ENCODE results near the gene ZBTB20.
A peak's percentile ranks its signal among the peaks of the same experiment; 100 is the strongest.

Gene ZBTB20

DNA sequence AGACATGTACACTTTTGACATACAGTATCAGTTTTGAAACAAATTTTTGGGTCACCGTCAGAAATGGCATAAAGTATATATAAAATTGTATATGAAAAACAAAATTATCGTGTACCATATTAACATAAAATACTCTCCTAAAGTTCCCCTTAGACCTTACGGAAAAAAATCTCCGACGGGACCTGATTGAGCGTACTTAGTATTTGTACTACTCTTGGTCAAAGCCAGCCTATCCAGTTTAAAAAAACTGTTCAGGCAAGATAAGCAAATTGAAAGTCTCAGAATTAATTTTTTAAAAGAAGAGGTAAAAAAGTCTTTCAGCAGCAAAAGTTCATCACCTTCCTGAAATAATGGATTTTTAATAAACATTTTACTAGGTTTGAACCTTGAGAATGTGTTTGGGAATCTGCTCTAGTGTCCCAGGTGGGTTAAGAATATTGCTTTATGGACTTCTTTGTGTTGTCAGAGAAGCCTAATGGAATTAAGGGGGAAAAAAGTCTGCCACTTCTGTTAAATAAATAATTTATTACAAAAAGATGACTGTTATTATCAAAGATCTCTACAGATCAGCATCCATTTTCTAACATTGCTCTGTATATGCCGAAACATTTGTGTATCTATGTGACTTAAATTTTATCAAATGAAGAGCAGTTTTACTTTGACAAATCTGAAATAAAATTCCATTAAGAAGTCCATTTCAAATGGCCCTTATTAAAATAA is 48.6 kb downstream of the ZBTB20 start:
- in situ Hi-C loops (cut with HindIII; ENCODE audit: low pct_ligation_motif_present, low pct_unique_long_range_greater_than_20kb, low sequenced_read_pairs), result no loop called here

DNA sequence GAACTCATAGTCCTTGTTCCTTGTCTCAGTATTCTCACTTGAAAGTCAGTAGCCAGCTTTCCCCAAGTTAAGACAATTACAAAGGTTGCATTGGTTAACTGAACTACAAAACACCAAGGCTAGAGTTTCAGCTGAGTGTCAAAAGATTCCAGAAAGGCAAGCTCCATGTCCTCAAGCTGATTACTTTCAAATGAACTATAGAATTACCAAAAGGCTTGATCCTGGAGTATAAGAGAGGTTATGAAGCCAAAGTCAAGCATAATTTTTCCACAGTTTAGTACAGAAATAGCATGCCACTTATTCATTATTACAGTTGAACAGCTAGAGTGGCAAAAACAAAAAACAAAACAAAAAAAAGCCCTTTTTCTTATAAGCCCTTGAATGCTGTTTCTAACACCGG is 51.9 kb downstream of the ZBTB20 start:
- in situ Hi-C loops (cut with HindIII; ENCODE audit: low pct_ligation_motif_present, low pct_unique_long_range_greater_than_20kb, low sequenced_read_pairs), result no loop called here
- no peak for DNase-seq

More for the DNA sequence above, 48.6 kb downstream of the ZBTB20 start:
- no peak for DNase-seq

DNA sequence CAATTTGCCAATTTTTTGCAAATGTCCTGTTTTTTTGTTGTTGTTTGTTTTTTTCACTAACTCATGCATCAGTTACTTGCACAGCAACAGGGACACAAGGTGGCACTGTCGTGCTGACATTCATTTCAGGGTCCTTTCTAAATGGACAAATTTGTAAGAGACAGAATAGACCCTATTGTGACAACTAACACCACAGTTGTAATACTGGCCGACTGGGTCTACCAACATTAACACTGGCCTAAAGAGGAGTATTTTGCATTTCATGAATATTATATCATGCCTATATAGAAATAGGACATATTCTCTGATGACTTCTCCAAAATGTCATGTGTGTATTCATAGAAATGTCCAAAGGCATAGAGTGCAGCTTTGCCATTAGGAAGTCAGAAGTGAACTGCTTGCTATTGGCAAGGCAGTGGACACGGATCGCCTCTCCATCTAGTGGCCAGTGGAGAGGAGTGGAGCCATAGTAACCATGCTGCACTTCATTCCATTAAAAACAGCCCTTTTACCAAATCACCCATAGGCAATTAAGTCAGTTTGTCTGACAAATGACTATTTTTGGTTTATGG is 54.8 kb downstream of the ZBTB20 start:
- in situ Hi-C loops (cut with HindIII; ENCODE audit: low pct_ligation_motif_present, low pct_unique_long_range_greater_than_20kb, low sequenced_read_pairs), result no loop called here
- peak; percentile 62 for DNase-seq

DNA sequence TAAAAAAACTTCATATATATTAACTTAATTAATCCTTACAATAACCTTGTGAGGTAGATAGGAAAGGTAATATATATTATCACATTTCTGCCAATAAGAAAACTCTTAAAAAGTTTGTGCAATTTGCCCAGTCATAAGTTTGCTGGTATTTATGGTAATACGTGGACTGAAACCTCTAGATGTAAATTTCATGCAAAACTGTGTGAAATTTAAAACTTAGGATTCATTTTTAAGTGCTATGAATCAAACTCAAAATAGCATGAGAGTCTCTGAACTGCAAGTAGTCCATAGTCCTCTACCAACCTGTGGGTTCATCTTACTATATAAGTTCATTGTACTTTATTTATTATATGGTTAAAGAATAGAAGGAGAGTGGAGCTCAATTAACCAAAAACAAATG is 56.4 kb downstream of the ZBTB20 start:
- in situ Hi-C loops (cut with HindIII; ENCODE audit: low pct_ligation_motif_present, low pct_unique_long_range_greater_than_20kb, low sequenced_read_pairs), result no loop called here
- no peak for DNase-seq

DNA sequence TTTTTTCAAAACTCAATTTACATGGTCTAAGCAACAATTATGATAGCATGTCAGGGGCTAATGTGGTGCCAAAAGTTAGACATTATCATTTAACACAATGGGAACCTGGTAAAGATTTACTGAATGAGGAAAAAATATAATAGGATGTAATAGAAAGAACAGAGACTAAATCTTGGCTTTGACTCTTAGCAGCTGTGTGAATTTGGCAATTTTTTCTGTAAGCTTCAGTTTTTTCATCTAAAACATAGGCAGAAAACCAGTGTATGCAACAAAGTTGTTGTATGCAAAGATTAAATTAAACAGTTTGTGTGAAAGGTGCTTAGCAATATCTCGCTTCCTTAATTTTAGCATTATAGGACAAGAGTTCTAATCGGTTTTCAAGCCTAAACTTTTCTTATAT is 57.6 kb downstream of the ZBTB20 start:
- in situ Hi-C loops (cut with HindIII; ENCODE audit: low pct_ligation_motif_present, low pct_unique_long_range_greater_than_20kb, low sequenced_read_pairs), result no loop called here
- DNase-seq, result no peak

DNA sequence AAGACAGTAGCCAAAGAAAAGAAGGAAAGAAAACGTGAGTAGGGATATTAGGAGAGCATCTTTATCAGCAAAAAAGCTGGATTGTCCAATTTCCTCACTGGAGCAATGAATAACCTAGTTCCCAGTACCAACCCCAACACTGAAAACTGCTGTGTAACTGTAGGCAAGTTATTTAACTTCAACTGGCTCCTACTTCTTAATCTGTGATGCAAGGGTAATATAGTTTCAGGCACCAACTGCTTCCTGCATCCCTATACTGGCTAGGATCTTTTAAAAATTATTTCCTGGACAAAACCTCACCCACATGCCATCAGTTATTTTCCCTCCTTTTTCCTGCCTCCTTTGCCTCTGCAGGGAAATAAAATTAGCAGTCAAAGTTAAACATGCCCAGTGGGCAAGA is 59.6 kb downstream of the ZBTB20 start:
- in situ Hi-C loops (cut with HindIII; ENCODE audit: low pct_ligation_motif_present, low pct_unique_long_range_greater_than_20kb, low sequenced_read_pairs), result no loop called here
- DNase-seq, result no peak

DNA sequence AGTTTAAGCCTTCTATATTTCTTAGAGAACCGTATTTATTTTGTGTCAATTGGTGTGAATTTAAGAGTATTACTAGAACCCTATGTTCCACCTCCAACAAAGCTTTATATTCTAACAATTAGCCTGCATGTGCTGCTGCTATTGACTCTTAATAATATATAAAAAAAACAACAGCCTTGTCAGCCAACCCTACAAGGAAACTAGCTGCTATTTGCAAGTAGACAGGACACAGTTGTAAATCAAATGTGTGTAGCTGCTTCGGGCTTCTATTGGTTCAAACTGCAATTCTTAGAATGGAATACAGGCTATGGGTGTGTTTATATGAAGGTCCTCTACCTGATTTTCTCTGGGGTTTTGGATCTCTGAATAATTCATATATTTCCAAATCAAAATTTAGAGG is 60.7 kb downstream of the ZBTB20 start:
- no peak for DNase-seq
- in situ Hi-C loops (cut with HindIII; ENCODE audit: low pct_ligation_motif_present, low pct_unique_long_range_greater_than_20kb, low sequenced_read_pairs), result no loop called here

DNA sequence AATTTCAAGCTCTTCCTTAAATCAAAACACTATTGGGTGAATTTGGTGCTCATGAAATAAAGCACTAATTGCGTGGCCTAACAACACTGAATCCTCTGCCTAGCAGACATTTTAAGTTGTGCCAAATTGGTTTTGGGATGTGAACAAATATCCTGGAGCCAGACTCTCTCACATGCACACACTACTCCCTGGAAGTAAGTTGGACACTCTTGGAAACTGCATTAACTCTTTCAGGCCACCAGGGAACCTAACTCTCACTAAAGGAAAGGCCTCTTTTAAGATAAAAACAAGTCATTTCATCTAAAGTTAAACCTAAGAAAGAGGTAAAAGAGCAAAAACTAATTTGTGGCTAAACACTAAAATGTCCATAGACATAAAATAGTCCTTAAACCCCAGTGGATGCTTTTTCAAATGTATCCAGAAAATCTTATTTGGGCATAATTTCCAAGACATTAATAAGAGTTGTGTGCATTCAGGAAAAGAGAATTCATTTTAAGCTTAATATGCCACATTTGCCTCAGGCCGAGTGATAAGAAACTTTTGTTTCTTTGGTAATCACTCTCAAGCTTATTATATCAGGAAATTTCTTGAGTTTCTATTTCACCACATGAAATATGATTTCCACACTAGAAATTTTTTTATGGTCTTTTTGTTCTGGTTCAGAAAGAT is 61.8 kb downstream of the ZBTB20 start:
- in situ Hi-C loops (cut with HindIII; ENCODE audit: low pct_ligation_motif_present, low pct_unique_long_range_greater_than_20kb, low sequenced_read_pairs), result no loop called here
- DNase-seq, result peak; percentile 8

DNA sequence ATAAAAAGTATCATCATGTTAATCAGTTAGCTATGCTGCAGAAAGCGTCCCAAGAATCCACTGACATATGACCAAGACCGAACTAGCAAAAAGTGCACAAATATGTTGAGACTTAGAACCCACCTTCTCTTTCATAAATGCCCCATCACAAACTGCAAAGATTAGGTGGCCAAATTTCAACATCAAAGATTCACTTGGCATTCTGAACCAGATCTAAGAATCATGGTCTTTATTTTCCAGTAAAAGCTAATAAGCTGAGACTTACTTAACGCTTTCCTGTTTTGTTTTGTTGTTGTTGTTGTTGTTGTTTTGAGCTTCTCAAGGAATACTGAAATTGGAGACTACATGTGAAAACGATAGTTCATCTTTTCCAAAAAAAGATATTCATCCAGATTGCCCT is 62.4 kb downstream of the ZBTB20 start:
- DNase-seq, result no peak
- in situ Hi-C loops (cut with HindIII; ENCODE audit: low pct_ligation_motif_present, low pct_unique_long_range_greater_than_20kb, low sequenced_read_pairs), result no loop called here

DNA sequence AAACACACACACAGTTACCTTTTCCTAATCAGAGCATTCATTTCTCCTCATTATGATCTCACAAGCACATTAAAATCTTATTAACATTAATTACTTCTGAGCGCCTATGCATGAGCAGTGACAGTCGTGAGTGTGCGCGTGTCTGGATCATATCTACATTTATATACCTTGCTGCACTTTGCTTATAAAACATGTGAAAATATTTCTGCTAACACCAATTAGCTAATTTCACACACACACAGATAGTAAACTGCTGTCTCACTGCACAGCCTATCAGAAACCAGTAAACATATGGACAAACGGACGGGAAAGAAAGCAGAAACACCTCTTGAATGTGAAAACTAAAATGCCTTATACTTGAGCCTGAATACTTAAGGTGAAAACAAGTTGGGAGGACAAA is 64.8 kb downstream of the ZBTB20 start:
- in situ Hi-C loops (cut with HindIII; ENCODE audit: low pct_ligation_motif_present, low pct_unique_long_range_greater_than_20kb, low sequenced_read_pairs), result no loop called here
- DNase-seq, result no peak

DNA sequence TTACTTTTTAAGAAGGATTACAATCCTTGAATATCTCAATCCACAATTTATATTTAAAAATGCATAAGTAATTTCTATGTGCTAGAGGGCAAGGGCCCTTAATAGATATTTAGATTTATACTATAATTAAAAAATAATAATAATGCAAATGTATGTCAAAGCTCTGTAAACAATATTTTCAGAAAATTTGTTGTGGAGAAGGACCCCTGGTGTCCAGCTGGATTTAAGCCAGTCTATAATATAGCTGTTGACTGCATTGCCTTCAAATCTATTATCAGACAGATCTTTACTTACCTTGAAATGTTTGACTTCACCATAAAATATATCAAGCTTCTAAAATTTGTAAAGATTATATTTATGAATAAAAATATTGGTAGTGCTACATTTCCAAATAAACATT is 65.6 kb downstream of the ZBTB20 start:
- in situ Hi-C loops (cut with HindIII; ENCODE audit: low pct_ligation_motif_present, low pct_unique_long_range_greater_than_20kb, low sequenced_read_pairs), result no loop called here
- DNase-seq, result no peak

DNA sequence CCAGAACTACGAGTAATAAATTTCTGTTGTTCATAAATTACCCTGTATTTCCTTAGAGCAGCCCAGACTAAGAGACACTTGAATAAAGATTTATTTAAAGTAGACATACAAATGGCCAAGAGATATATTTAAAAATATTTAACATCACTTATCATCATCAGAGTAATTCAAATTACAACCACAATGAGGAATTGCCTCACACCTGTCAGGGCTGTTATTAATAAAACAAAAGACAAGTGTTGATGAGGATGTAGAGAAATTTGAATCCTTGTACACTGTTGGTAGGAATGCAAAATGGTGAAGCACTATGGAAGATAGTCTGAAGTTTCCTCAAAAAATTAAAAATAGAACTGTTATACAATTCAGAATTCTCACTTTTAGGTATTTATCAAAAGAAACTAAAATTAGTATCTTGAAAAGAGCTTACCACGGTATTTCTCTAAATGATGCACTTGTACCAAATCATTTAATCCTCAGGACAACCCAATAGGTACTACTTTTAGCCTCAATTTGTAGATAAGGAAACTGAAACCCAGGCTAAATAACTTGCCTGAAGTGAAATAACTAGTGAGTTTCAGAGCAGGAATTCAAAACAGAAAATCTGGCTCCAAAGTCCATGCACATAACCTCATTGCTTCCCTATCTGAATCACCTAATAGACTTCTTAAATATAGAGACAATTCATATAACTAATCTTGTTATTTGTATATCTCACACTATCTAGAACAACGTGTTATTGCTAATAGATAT is 69.4 kb downstream of the ZBTB20 start:
- in situ Hi-C loops (cut with HindIII; ENCODE audit: low pct_ligation_motif_present, low pct_unique_long_range_greater_than_20kb, low sequenced_read_pairs), result no loop called here
- no peak for DNase-seq

DNA sequence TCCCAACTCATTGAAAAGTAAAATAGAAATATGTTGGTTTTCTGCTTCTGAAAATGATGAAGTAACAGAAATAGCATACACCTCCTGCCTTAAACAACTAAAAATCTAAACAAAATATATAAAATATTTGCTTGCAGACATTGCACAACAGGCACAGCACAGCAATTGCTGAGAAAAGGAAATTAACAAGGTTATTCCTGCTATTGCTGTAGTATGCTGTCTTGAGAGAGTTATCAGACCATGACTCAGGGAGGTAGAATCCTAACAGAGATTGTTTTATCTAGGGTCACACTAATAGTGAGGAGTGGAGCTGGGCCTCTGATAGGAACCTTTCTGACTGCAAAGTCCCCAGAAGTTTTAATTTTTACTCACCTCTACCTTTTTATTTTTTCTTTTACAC is 72.6 kb downstream of the ZBTB20 start:
- in situ Hi-C loops (cut with HindIII; ENCODE audit: low pct_ligation_motif_present, low pct_unique_long_range_greater_than_20kb, low sequenced_read_pairs), result no loop called here
- no peak for DNase-seq

DNA sequence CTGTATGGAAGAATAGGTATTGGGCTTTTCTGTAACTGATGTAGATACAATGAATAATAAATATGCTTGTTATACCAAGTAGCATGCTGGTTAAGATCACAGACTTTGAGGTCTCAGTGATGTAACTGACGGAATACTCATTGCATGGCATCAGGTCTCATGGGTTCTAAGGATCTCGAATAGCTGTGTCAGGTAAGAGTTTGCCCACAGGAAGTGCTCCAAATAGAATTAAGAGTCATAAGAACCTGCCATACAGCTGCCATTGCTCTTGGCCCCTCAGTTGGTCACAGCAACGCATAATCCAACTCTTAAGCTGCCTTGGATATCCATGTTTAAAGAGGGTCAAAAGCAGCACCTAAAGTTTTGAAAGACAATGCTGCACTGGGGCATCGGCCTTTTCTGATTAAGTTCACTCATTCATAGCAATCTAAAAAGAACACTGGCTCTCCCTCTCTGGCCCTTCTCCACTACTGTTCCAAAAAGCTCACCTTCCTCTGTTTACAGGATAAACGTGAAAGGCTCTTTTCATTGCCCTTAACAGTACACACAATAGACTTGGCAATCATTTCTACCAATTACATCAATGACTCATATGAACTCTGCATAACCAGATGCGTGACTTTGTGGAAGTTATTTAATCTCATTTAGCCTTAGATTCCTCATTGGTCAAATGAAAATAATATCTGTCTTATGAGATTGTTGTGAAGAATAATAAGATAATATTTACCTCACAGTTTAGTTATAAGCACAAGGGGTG is 74.6 kb downstream of the ZBTB20 start:
- in situ Hi-C loops (cut with HindIII; ENCODE audit: low pct_ligation_motif_present, low pct_unique_long_range_greater_than_20kb, low sequenced_read_pairs), result no loop called here
- no peak for DNase-seq

DNA sequence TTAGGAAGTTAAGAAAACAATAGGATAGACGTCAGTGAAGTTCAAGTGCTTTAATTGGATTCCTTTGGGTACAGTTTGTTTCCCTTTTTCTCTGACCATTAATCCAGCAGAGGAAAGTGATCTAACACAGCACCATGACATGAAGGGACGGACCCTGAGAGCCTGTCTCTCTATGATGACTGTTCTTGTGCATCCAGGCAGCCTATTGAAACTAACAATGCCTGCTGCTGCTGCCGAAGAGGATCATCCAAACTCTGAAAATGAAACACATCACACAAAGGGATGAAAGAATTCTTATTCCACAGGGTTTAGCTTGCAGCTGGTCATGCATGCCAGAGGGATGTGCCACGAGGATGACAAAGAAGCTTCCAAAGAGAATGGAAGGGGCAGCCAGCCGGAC is 75.5 kb downstream of the ZBTB20 start:
- peak; percentile 20 for DNase-seq
- in situ Hi-C loops (cut with HindIII; ENCODE audit: low pct_ligation_motif_present, low pct_unique_long_range_greater_than_20kb, low sequenced_read_pairs), result no loop called here

DNA sequence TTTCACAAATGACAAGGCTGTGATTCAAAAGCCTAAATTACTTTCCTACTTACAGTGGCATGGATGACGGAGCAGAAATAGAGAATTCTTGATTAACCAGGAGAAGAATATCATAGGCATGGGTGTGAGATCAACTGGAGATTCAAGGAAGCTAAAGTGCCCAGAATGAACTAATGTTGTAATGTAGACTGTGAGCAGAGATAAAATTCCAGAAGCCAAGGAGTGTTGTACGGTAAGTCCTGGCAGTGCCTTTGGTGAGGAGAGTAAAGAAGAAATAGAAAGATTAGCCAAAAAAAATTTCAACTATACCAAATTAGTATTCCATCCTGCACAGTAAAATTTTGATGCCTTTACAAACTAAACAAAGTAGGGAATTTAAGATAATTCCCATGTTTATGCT is 75.9 kb downstream of the ZBTB20 start:
- in situ Hi-C loops (cut with HindIII; ENCODE audit: low pct_ligation_motif_present, low pct_unique_long_range_greater_than_20kb, low sequenced_read_pairs), result no loop called here

DNA sequence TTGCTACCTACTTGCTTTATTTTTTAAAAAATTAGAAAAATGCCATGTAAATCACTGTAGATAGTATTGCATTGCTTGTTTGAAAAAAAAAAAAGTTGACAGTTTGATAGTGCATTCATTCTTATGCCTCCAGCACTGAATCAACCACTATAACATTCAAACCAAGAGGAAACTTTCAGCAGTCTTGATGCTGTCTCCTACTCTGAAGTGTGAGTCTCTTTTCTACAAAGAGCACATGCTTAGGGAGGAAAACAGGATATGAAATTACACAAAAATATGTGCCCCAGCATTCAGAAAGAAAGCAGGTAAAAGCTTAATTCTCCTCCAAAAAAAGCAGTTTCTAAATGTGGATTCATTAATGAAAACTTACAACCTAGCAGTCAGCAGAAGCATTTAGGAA is 78.3 kb downstream of the ZBTB20 start:
- in situ Hi-C loops (cut with HindIII; ENCODE audit: low pct_ligation_motif_present, low pct_unique_long_range_greater_than_20kb, low sequenced_read_pairs), result no loop called here
- DNase-seq, result no peak

More for the DNA sequence above, 75.9 kb downstream of the ZBTB20 start:
- DNase-seq, result no peak

DNA sequence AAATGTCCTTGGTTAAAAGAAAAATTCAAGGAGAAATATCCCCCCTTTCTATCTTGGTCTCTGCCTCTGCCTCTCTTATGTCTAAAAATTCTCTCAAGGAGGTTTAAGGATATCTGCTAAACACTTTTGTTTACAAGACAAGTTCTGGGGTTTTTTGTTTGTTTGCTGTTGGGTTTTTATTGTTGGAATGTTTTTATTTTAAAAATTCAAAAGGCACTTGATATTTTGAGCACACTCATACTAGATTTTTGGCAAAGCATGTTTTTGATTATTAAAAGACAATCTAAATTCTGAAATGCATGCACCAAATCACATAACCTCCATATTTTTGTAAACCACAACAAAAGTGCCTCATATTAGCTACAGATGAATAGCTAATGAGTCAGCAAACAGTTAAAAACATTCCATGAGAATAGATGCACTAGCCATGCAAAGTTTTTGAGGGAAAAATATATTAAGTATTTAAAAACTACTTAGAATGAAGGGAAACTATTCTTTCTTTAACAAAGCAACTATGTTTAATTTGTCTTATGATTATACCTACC is 84.6 kb downstream of the ZBTB20 start:
- in situ Hi-C loops (cut with HindIII; ENCODE audit: low pct_ligation_motif_present, low pct_unique_long_range_greater_than_20kb, low sequenced_read_pairs), result no loop called here
- DNase-seq, result peak; percentile 56

Measured in ACHN (cell line).